Medulla oblongata (tissue), 1 donor: Measurements from ENCODE around the gene FNDC8.
"Not testable (repeated sequence)": the region's sequence is repeated elsewhere in the genome, so short reads cannot be mapped to it uniquely, and the experiment has no call there.

Experiments
- DNase-seq: peaks from one replicate; pipeline ENCODE4 v3.0.0-alpha.2; 2015; ENCODE audit errors: extremely low spot score

The FNDC8 gene

DNA sequence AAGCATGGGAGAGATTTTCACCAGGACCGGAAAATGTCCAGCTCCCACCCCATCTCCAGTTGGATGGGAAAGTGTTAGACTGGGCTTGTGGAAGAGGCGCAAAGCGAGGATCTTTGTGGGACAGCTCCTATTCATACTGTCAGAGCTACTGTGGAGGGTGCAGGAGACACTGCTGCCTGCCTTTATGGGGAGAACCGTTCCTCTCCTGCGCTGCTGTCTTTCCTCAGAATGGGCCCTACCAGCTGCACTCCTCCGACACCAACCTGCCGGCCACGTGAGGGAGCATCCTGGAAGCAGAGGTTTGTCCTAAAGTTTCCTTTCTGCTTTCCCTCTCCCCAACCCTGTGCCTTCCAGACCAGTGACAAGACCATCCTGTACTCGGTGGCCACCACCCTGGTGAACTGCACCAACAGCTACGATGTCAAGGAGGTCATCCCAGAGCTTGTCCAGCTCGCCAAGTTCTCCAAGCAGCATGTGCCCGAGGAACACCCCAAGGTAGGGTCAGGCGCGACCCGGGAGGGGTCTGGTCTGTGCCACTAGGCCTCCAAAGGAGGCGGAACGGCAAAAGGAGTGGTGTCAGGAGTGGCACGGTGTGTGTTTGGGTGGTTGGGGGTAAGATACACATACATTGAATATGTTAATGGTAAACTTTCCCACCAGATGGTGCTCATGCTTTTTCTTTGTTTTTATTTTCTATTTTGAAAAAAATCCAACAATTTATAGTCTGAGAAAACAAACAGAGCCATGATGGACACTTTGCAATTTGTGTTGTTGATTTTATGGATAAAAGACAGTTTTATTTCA, 49.8 kb downstream of the FNDC8 start:
- DNase-seq = no peak

DNA sequence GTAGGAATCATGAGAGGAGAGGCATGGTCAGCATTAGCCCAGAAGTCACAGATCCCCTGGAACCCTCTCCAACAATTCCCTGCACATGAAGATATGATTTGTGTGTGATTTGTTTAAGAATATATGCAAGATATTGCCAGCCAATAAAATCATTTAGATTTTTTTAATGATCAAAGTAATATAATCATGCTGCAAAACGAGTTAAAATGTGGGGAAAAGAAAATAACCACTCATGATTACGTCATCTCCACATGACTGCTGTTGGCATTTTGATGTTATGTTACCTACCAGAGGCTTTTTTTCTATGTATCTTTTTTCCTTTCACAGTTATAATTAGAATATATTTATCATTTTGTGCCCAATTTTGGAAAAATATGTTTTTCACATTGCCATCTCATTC, 50.4 kb downstream of the FNDC8 start:
- no peak for DNase-seq

DNA sequence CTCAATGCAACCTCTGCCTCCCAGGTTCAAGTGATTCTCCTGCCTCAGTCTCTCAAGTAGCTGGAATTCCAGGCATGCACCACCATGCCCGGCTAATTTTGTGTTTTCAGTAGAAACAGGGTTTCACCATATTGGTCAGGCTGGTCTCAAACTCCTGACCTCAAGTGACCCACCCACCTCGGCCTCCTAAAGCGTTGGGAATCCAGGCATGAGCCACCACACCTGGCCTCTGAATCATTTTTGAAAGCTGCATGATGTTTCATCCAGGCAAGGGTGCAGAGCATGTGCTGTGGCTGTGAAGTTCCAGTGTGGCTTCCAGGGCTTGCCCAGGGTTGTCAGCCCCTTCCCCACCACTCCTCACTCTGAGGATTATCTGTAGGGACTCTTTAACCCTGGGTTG, 50.9 kb downstream of the FNDC8 start:
- not testable (repeated sequence) for DNase-seq

DNA sequence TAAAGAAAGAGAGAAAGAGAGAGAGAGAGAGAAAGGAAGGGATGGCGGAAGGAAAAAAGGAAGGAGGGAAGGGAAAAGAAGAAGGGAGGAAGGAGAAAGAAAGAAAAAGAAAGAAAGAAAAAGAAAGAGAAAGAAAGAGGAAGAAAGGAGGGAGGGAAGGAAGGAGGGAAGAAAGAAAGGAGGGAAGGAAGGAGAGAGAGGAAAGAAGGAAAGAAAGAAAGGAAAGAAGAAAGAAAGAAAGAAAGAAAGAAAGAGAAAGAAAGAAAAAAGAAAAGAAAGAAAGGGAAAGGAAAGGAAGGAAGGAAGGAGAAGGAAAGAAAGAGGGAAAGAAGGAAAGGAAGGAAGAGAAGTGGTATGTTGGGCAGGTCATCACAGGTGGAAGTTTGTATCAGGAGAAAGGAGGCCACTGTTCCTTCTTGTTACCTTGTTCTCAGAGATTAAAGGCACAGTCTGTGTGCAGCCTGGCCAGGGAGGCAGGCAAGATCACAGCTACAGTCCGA, 53.5 kb downstream of the FNDC8 start:
- DNase-seq = no peak

DNA sequence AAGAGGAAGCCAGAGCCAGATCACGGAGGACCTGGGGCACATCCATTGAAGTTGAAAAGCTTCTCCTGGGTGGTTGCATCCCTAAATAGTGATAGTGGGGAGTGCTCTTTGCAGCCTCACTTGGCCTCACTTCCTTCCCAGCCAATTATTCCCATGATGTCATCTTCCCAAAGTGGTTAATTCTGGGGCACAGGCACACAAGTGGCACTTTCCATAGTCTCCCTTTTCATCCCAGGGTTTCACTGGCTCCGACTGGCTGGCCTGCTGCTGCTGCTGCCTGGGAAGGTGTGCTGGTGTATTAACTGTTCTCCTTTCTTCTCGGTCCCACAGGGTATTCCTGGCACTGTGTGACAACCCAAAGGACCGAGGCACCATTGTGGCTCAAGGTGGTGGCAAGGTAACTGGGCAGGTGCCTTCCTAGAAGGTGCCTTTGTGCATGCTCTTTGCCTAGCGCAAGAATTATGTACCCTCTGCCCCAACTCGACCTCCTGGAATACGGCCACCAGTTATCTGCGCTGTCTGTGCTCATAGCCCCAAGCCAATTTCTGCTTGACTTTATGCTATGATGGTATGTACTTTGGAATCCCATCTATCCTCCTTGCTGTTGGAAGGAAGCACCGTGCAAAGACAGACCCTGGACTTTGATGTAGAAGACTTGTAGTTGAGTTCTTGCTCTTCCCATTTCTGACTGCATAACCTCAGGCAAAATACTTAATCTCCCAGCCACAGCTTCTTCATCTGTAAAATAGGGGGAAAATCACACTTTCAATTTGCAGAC, 54.4 kb downstream of the FNDC8 start:
- DNase-seq = no peak

DNA sequence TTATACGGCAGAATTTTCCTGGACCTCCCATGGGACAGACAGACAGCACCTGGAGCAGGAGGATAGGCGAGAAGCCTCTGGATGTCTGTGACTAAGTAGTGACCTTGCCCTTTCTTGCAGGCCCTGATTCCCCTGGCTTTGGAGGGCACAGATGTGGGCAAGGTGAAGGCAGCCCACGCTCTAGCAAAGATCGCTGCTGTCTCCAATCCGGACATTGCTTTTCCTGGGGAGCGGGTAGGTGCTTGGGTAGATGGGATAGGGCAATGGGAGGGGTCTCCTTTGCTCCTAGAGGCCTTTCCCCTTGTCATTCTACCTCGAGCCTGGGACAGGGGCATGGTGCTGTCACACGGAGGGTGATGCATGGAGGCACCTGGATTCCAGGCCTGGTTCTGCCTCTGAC, 55.5 kb downstream of the FNDC8 start:
- DNase-seq = no peak

DNA sequence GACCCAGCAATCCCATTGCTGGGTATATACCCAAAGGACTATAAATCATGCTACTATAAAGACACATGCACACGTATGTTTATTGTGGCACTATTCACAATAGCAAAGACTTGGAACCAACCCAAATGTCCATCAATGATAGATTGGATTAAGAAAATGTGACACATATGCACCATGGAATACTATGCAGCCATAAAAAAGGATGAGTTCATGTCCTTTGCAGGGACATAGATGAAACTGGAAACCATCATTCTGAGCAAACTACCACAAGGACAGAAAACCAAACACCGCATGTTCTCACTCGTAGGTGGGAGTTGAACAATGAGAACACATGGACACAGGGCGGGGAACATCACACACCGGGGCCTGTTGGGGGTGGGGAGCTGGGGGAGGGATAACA, 58.0 kb downstream of the FNDC8 start:
- not testable (repeated sequence) for DNase-seq
